ENCODE data around the gene ERMAP. TPM values are rescaled to one million over a fixed set of nuclear protein-coding genes. Genes with fewer than 3 reads are reported as not detected.

Gene ERMAP
- total and polyA plus RNA-seq, 4 donors, result 5.9 to 12.8 (median 8.6) TPM

- no peaks in the 10 kb centered on the region for H3K9me3 ChIP-seq (ENCODE audit: control insufficient read depth, low read length)
- intact Hi-C loops (cut with DNase I), result loop anchor here in 1 of 2 donors (5.0 kb wide), 1 partner anchor 51 kb away; the partner anchor contains the start of genes C1orf50 and P3H1
- DNase-seq, result no peak
- no peaks in the 10 kb centered on the region for H3K27me3 ChIP-seq (ENCODE audit: control insufficient read depth in 1 of 2, insufficient read depth in 2 of 2, low read length in 1 of 2)
- 95% methylated on average over 3 of the region's 3 CpGs for WGBS, 2 donors
- ATAC-seq (ENCODE audit: low FRiP score), result no peak
- peaks cover 0 to 4% of the 10 kb centered on the region in 2 donors for H3K4me1 ChIP-seq (ENCODE audit: control insufficient read depth in 1 of 2, insufficient read depth in 2 of 2, low read length in 2 of 2)
- peaks cover 0 to 2% of the 10 kb centered on the region in 2 donors for H3K36me3 ChIP-seq (ENCODE audit: control insufficient read depth in 1 of 2, insufficient read depth in 2 of 2, low read length in 1 of 2)
- no peak overlapping the region for H3K4me3 ChIP-seq (ENCODE audit: low read length in 2 of 2)
- H3K27ac ChIP-seq (ENCODE audit: low read depth in 1 of 2, low read length in 2 of 2), result no peak overlapping the region
Observed at GRCh38 chr1:42817976-42818375, 1.1 kb downstream of the ERMAP start.

GRCh38 chr1:42820813-42821212, 3.9 kb downstream of the ERMAP start:
- no peaks in the 10 kb centered on the region for H3K27me3 ChIP-seq (ENCODE audit: control insufficient read depth in 1 of 2, insufficient read depth in 2 of 2, low read length in 1 of 2)
- no peaks in the 10 kb centered on the region for H3K9me3 ChIP-seq (ENCODE audit: control insufficient read depth, low read length)
- H3K36me3 ChIP-seq (ENCODE audit: control insufficient read depth in 1 of 2, insufficient read depth in 2 of 2, low read length in 1 of 2), result no peaks in the 10 kb centered on the region
- WGBS, 2 donors, result 36 to 75% methylated on average over 1 of the region's 1 CpG
- intact Hi-C loops (cut with DNase I), result no loop called here
- DNase-seq (no peak), ATAC-seq (ENCODE audit: low FRiP score) (no peak)
- H3K4me1 ChIP-seq (ENCODE audit: control insufficient read depth in 1 of 2, insufficient read depth in 2 of 2, low read length in 2 of 2), result peaks cover 0 to 4% of the 10 kb centered on the region in 2 donors
- H3K4me3 ChIP-seq (ENCODE audit: low read length in 2 of 2), result no peak overlapping the region
- H3K27ac ChIP-seq (ENCODE audit: low read depth in 1 of 2, low read length in 2 of 2), result no peak overlapping the region

- 93 to 98% methylated on average over 2 of the region's 2 CpGs for WGBS, 2 donors
- Histone ChIP-seq H3K4me1 (ENCODE audit: control insufficient read depth in 1 of 2, insufficient read depth in 2 of 2, low read length in 2 of 2) (no peaks in the 10 kb centered on the region), H3K9me3 (ENCODE audit: control insufficient read depth, low read length) (no peaks in the 10 kb centered on the region), H3K27me3 (ENCODE audit: control insufficient read depth in 1 of 2, insufficient read depth in 2 of 2, low read length in 1 of 2) (no peaks in the 10 kb centered on the region), H3K27ac (ENCODE audit: low read depth in 1 of 2, low read length in 2 of 2) (no peak overlapping the region), H3K4me3 (ENCODE audit: low read length in 2 of 2) (no peak overlapping the region), H3K36me3 (ENCODE audit: control insufficient read depth in 1 of 2, insufficient read depth in 2 of 2, low read length in 1 of 2) (no peaks in the 10 kb centered on the region)
- ATAC-seq (ENCODE audit: low FRiP score), result no peak
- no peak for DNase-seq
- intact Hi-C loops (cut with DNase I), result no loop called here
Observed at GRCh38 chr1:42821690-42822089, 4.8 kb downstream of the ERMAP start.

- H3K9me3 ChIP-seq (ENCODE audit: control insufficient read depth, low read length), result no peaks in the 10 kb centered on the region
- no peaks in the 10 kb centered on the region for H3K27me3 ChIP-seq (ENCODE audit: control insufficient read depth in 1 of 2, insufficient read depth in 2 of 2, low read length in 1 of 2)
- intact Hi-C loops (cut with DNase I), result no loop called here
- no peaks in the 10 kb centered on the region for H3K36me3 ChIP-seq (ENCODE audit: control insufficient read depth in 1 of 2, insufficient read depth in 2 of 2, low read length in 1 of 2)
- H3K4me1 ChIP-seq (ENCODE audit: control insufficient read depth in 1 of 2, insufficient read depth in 2 of 2, low read length in 2 of 2), result no peaks in the 10 kb centered on the region
- 59 to 63% methylated on average over 2 of the region's 2 CpGs for WGBS, 2 donors
- no peak overlapping the region for H3K4me3 ChIP-seq (ENCODE audit: low read length in 2 of 2)
- DNase-seq, result no peak
- ATAC-seq (ENCODE audit: low FRiP score), result no peak
- H3K27ac ChIP-seq (ENCODE audit: low read depth in 1 of 2, low read length in 2 of 2), result no peak overlapping the region
Observed at GRCh38 chr1:42822800-42823392, 6.0 kb downstream of the ERMAP start.

- Histone ChIP-seq H3K9me3 (ENCODE audit: control insufficient read depth, low read length) (no peaks in the 10 kb centered on the region), H3K36me3 (ENCODE audit: control insufficient read depth in 1 of 2, insufficient read depth in 2 of 2, low read length in 1 of 2) (no peaks in the 10 kb centered on the region), H3K4me1 (ENCODE audit: control insufficient read depth in 1 of 2, insufficient read depth in 2 of 2, low read length in 2 of 2) (no peaks in the 10 kb centered on the region), H3K27me3 (ENCODE audit: control insufficient read depth in 1 of 2, insufficient read depth in 2 of 2, low read length in 1 of 2) (no peaks in the 10 kb centered on the region), H3K4me3 (ENCODE audit: low read length in 2 of 2) (no peak overlapping the region), H3K27ac (ENCODE audit: low read depth in 1 of 2, low read length in 2 of 2) (no peak overlapping the region)
- intact Hi-C loops (cut with DNase I), result no loop called here
- DNase-seq (no peak), ATAC-seq (ENCODE audit: low FRiP score) (no peak)
- 95 to 96% methylated on average over 4 of the region's 4 CpGs for WGBS, 2 donors
Observed at GRCh38 chr1:42824481-42825035, 7.6 kb downstream of the ERMAP start.

- intact Hi-C loops (cut with DNase I), result no loop called here
- Histone ChIP-seq H3K36me3 (ENCODE audit: control insufficient read depth in 1 of 2, insufficient read depth in 2 of 2, low read length in 1 of 2) (no peaks in the 10 kb centered on the region), H3K4me3 (ENCODE audit: low read length in 2 of 2) (no peak overlapping the region), H3K27me3 (ENCODE audit: control insufficient read depth in 1 of 2, insufficient read depth in 2 of 2, low read length in 1 of 2) (no peaks in the 10 kb centered on the region), H3K4me1 (ENCODE audit: control insufficient read depth in 1 of 2, insufficient read depth in 2 of 2, low read length in 2 of 2) (no peaks in the 10 kb centered on the region), H3K9me3 (ENCODE audit: control insufficient read depth, low read length) (no peaks in the 10 kb centered on the region), H3K27ac (ENCODE audit: low read depth in 1 of 2, low read length in 2 of 2) (no peak overlapping the region)
- ATAC-seq (ENCODE audit: low FRiP score) (no peak), DNase-seq (no peak)
- WGBS, 2 donors, result 79 to 82% methylated on average over 10 of the region's 10 CpGs
Observed at GRCh38 chr1:42825036-42825851, 8.3 kb downstream of the ERMAP start.

- intact Hi-C loops (cut with DNase I), result no loop called here
- ATAC-seq (ENCODE audit: low FRiP score), result no peak
- WGBS, 2 donors, result 87 to 89% methylated on average over 17 of the region's 17 CpGs
Observed at GRCh38 chr1:42830631-42831030, 13.7 kb downstream of the ERMAP start.

GRCh38 chr1:42831273-42831672, 14.4 kb downstream of the ERMAP start:
- no peak for ATAC-seq (ENCODE audit: low FRiP score)
- DNase-seq, result no peak
- no peaks in the 10 kb centered on the region for H3K9me3 ChIP-seq (ENCODE audit: control insufficient read depth, low read length)
- no peak overlapping the region for H3K4me3 ChIP-seq (ENCODE audit: low read length in 2 of 2)
- peaks cover 0 to 3% of the 10 kb centered on the region in 2 donors for H3K36me3 ChIP-seq (ENCODE audit: control insufficient read depth in 1 of 2, insufficient read depth in 2 of 2, low read length in 1 of 2)
- H3K27ac ChIP-seq (ENCODE audit: low read depth in 1 of 2, low read length in 2 of 2), result no peak overlapping the region
- H3K27me3 ChIP-seq (ENCODE audit: control insufficient read depth in 1 of 2, insufficient read depth in 2 of 2, low read length in 1 of 2), result no peaks in the 10 kb centered on the region
- intact Hi-C loops (cut with DNase I), result no loop called here
- H3K4me1 ChIP-seq (ENCODE audit: control insufficient read depth in 1 of 2, insufficient read depth in 2 of 2, low read length in 2 of 2), result no peaks in the 10 kb centered on the region

More at GRCh38 chr1:42830631-42831030, 13.7 kb downstream of the ERMAP start:
- H3K36me3 ChIP-seq (ENCODE audit: control insufficient read depth in 1 of 2, insufficient read depth in 2 of 2, low read length in 1 of 2), result peaks cover 0 to 3% of the 10 kb centered on the region in 2 donors
- no peaks in the 10 kb centered on the region for H3K27me3 ChIP-seq (ENCODE audit: control insufficient read depth in 1 of 2, insufficient read depth in 2 of 2, low read length in 1 of 2)
- H3K27ac ChIP-seq (ENCODE audit: low read depth in 1 of 2, low read length in 2 of 2), result no peak overlapping the region
- H3K9me3 ChIP-seq (ENCODE audit: control insufficient read depth, low read length), result no peaks in the 10 kb centered on the region
- H3K4me3 ChIP-seq (ENCODE audit: low read length in 2 of 2), result no peak overlapping the region
- no peak for DNase-seq
- no peaks in the 10 kb centered on the region for H3K4me1 ChIP-seq (ENCODE audit: control insufficient read depth in 1 of 2, insufficient read depth in 2 of 2, low read length in 2 of 2)
